ENCODE measurements around the gene SPAG17.

SPAG17 gene

DNA sequence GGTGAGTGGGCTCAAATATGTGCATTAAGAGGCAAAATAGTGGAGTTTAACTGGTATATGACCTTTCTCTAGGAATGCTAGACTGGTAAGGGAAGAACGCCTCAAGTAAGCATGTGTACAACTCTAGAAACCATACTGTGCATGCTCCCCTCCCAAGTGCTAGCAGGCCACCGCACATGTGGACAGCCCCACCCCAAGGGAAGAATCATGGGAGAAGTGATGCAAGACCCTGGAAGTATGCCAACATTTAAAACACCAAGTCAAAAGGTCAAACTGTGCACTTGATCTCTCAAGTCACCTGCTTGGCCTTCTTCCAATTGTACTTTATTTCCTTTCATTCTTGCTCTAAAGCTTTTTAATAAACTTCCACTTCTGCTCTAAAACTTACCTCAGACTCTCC, 135.0 kb downstream of the SPAG17 start:
- no peak overlapping the region for H3K4me3 ChIP-seq (ENCODE audit: low read depth, low read length)
- in situ Hi-C loops (cut with HindIII; ENCODE audit: low sequenced_read_pairs) = no loop called here
- TF ChIP-seq, protein P1, sequence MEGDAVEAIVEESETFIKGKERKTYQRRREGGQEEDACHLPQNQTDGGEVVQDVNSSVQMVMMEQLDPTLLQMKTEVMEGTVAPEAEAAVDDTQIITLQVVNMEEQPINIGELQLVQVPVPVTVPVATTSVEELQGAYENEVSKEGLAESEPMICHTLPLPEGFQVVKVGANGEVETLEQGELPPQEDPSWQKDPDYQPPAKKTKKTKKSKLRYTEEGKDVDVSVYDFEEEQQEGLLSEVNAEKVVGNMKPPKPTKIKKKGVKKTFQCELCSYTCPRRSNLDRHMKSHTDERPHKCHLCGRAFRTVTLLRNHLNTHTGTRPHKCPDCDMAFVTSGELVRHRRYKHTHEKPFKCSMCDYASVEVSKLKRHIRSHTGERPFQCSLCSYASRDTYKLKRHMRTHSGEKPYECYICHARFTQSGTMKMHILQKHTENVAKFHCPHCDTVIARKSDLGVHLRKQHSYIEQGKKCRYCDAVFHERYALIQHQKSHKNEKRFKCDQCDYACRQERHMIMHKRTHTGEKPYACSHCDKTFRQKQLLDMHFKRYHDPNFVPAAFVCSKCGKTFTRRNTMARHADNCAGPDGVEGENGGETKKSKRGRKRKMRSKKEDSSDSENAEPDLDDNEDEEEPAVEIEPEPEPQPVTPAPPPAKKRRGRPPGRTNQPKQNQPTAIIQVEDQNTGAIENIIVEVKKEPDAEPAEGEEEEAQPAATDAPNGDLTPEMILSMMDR (IDR thresholded peaks at IDR 0.05; ENCODE audit: low read depth, low read length) = no peak
- no peak for DNase-seq (ENCODE audit: low read depth, low spot score)

DNA sequence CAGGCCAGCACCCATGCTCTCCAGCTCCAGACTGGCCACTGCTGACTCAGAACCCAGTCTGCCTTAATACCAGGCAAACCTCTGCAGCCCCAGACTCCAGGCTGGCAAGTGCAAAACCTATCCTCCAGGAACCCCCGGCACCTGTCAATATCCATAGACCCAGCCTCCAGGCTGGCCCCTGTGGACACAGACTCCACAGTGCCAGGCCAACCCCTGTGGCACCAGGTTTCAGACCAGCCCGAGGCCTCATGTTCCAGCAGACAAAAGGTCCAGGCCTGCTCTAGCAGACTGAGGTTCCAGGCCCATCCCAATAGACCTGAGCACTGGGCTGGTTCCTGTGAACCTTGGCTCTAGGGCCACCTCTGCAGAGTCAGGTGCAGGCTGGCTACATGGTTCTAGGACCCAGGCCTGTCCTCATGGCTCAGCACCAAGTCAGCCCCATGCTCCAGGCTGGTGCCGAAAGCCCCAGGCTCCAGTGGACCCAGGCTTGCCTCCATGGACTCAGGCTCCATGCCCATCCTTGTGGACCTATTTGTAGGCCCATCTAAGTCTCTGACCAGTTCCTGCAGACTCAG, 137.3 kb downstream of the SPAG17 start:
- no peak overlapping the region for H3K4me3 ChIP-seq (ENCODE audit: low read depth, low read length)
- in situ Hi-C loops (cut with HindIII; ENCODE audit: low sequenced_read_pairs) = no loop called here
- DNase-seq (ENCODE audit: low read depth, low spot score) = no peak
- TF ChIP-seq, protein P1 (IDR thresholded peaks at IDR 0.05; ENCODE audit: low read depth, low read length) = no peak

DNA sequence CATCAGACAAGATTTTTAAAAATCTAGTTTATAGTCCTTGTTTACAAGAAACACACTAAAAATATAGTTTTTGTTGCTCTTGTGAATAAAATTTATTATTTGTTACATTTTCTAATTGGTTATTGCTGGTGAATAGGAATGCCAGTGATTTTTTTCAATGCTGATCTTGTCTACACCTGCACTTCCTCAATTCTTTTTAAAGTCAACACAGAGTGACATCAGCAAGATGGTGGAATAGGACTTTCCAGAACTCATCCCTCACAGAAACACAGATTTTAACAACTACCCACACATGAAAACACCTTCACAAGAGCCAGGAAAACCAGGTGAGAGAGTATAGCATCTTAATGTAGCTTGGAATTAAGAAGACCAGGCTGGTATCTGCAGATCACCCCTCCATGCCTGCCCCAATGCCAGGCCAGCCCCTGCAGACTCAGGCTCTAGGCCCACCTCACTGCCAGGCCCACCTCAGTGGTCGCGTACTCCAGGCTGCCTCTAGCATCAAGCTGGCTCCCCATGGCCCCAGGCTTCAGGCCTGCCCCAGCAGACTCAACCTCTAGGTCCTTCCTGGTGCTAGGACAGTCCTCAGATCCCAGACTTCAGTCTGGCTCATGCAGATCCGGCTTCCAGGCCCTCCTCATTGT, 137.9 kb downstream of the SPAG17 start:
- no peak for DNase-seq (ENCODE audit: low read depth, low spot score)
- TF ChIP-seq, protein P1 (IDR thresholded peaks at IDR 0.05; ENCODE audit: low read depth, low read length) = no peak
- no peak overlapping the region for H3K4me3 ChIP-seq (ENCODE audit: low read depth, low read length)
- in situ Hi-C loops (cut with HindIII; ENCODE audit: low sequenced_read_pairs) = no loop called here

DNA sequence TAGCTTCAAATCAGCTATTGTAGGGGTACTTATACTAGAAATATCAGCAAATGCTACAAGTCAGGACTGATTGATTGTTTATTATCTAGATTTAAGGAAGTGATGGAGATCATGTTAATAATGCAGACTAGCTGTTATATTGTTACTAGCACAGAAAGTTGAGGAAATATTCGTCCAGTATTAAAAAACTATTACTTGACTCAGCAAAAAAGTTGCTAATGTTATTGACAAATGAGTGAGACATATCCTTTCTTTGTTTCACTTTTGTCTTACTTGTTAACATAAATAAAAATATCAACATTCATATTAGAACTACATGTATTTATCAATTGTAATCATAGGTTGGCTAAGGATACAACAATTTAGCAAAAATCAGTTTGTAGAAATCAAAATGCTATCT, 141.4 kb downstream of the SPAG17 start:
- DNase-seq (ENCODE audit: low read depth, low spot score) = no peak
- in situ Hi-C loops (cut with HindIII; ENCODE audit: low sequenced_read_pairs) = no loop called here
- TF ChIP-seq, protein P1 (IDR thresholded peaks at IDR 0.05; ENCODE audit: low read depth, low read length) = no peak
- H3K4me3 ChIP-seq (ENCODE audit: low read depth, low read length) = no peak overlapping the region

DNA sequence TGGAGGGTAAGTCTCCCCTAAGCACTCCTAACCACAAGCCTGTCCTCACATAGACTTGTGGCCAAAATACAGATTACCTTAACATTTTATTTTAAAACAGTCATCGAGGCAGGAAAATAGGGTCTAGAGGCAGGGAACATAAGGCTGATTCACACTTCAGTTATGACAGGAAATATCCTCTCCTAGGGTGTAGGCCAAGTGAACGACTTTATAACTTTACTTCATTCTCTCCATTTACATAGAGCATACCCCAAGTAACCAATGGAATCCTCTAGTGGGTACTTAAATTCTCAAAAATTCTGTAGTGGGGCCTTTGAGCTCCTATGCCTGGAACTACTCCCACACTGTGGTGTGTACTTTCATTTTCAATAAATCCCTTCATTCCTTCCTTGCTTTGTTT, 142.5 kb downstream of the SPAG17 start:
- in situ Hi-C loops (cut with HindIII; ENCODE audit: low sequenced_read_pairs) = no loop called here
- no peak overlapping the region for H3K4me3 ChIP-seq (ENCODE audit: low read depth, low read length)
- TF ChIP-seq, protein P1 (IDR thresholded peaks at IDR 0.05; ENCODE audit: low read depth, low read length) = no peak
- DNase-seq (ENCODE audit: low read depth, low spot score) = peak; percentile 19

DNA sequence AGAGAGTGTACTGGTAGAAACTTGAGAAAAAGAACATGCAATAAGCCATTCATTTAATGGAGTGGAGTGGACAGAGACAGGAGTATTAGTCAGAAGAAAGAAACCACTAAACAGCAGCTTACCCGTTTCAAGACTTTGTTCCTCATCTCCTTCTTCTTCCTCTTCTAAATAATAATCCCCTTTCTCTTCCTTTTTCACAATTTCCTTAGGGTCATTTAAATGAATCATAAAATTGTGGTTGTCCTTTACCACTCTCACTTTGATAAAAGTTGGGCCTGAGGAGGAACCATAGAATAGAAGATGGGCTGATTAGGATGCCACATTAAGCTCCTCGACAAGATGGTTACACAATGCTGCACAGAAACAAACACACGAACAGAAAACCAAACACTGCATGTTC, 145.9 kb downstream of the SPAG17 start:
- TF ChIP-seq, protein P1 (IDR thresholded peaks at IDR 0.05; ENCODE audit: low read depth, low read length) = no peak
- no peak for DNase-seq (ENCODE audit: low read depth, low spot score)
- H3K4me3 ChIP-seq (ENCODE audit: low read depth, low read length) = no peak overlapping the region
- in situ Hi-C loops (cut with HindIII; ENCODE audit: low sequenced_read_pairs) = no loop called here
